HepG2 (cell line): Measurements from ENCODE around the gene PPP1R12C. TPM values are rescaled to one million over a fixed set of nuclear protein-coding genes. Genes with fewer than 3 reads are reported as not detected.

Experiments used
- ATAC-seq: fragments of 200-7000 bp; cut with Tn5 transposase; 3 replicates; pipeline ENCODE4 v1.9.1; 2020; ENCODE audit warnings: mild to moderate bottlenecking, moderate library complexity
- BruUV-seq: library from RNA; stranded (reverse); fragments of 400-500 nt; replicated peaks from 2 replicates; lab custom pipeline; 2021; lab: Mats Ljungman, UMichigan
- CTCF ChIA-PET: fragments of 300-600 bp; formaldehyde crosslinking; extraction: SDS; loops from one replicate; lab custom pipeline; 2021; ENCODE audit warnings: low total read pairs, inconsistent platforms, low intra/inter-chr PET ratio; lab: Yijun Ruan, JAX
- POLR2A ChIA-PET: fragments of 350-600 bp; sonication (Branson Sonifier 250); formaldehyde crosslinking; loops from one replicate; lab custom pipeline; 2020; ENCODE audit warnings: antibody characterized with exemption, inconsistent platforms; lab: Yijun Ruan, JAX
- DNase-seq: peaks from one replicate; pipeline ENCODE4 v3.0.0-alpha.2; 2015; ENCODE audit warnings: low spot score
- FAIRE-seq: peaks from 3 replicates; lab custom pipeline; 2011; peaks lifted over from hg19 to GRCh38; lab: Jason Lieb, UNC
- H2AFZ ChIP-seq: one replicate; pipeline ENCODE4 v1.6.1; 2011; ENCODE audit warnings: low read length, inconsistent platforms
- H3K27ac ChIP-seq: fragments of 300-600 bp; 3 replicates; pipeline ENCODE4 v1.8.0; 2011; ENCODE audit warnings: mixed run types, mild to moderate bottlenecking, mixed read lengths, low read length, inconsistent platforms; ENCODE audit not compliant: insufficient read depth; ENCODE audit errors: extremely low read length
- H3K27me3 ChIP-seq, 2 experiments: fragments of 200-600 bp in 1 of 2; 2 replicates in 1 of 2; 3 replicates in 1 of 2; pipeline versions ENCODE4 v1.6.0 to v1.8.0; 2011; ENCODE audit warnings: low read length in 2 of 2, mild to moderate bottlenecking in 2 of 2, moderate library complexity in 2 of 2, inconsistent platforms in 1 of 2; ENCODE audit not compliant: insufficient read depth in 2 of 2, control insufficient read depth in 1 of 2
- H3K36me3 ChIP-seq, 2 experiments: fragments of 200-600 bp in 1 of 2; replicated peaks in 1 of 2; 2 replicates in 1 of 2; 3 replicates in 1 of 2; pipeline versions ENCODE4 v1.5.1 to v1.8.0; 2011; ENCODE audit warnings: low read length in 2 of 2, inconsistent platforms in 1 of 2; ENCODE audit not compliant: insufficient read depth in 2 of 2, control insufficient read depth in 1 of 2
- H3K4me1 ChIP-seq: 2 replicates; pipeline ENCODE4 v1.5.1; 2012; ENCODE audit warnings: low read length, inconsistent platforms; ENCODE audit not compliant: insufficient read depth
- H3K4me2 ChIP-seq: 2 replicates; pipeline ENCODE4 v1.6.0; 2011; ENCODE audit warnings: low read depth, low read length, inconsistent platforms
- H3K4me3 ChIP-seq, 3 experiments: fragments of 200-600 bp in 1 of 3; sonication (generic), shearing (Covaris generic) in 1 of 3; replicated peaks in 1 of 3; 2 replicates each; pipeline ENCODE4 v1.5.1; 2011 to 2016; ENCODE audit warnings: low read length in 3 of 3, inconsistent platforms in 2 of 3, low read depth in 2 of 3, mild to moderate bottlenecking in 2 of 3, control low read depth in 1 of 3, mixed read lengths in 1 of 3; ENCODE audit not compliant: insufficient read depth in 1 of 3
- H3K79me2 ChIP-seq: one replicate; pipeline ENCODE4 v1.6.1; 2011; ENCODE audit warnings: low read length, inconsistent platforms; ENCODE audit not compliant: insufficient read depth
- H3K9ac ChIP-seq: 2 replicates; pipeline ENCODE4 v1.6.0; 2011; ENCODE audit warnings: mild to moderate bottlenecking, low read depth, low read length, inconsistent platforms; ENCODE audit not compliant: insufficient read depth
- H3K9me3 ChIP-seq: 2 replicates; pipeline ENCODE4 v1.5.1; 2012; ENCODE audit warnings: mild to moderate bottlenecking, low read length
- H4K20me1 ChIP-seq: 2 replicates; pipeline ENCODE4 v1.6.0; 2011; ENCODE audit warnings: inconsistent platforms, mild to moderate bottlenecking, low read length, moderate library complexity; ENCODE audit not compliant: insufficient read depth
- ARID2 ChIP-seq: sonication (generic); formaldehyde crosslinking; IDR thresholded peaks from 2 replicates; pipeline ENCODE4 v1.8.1; 2022; ENCODE audit warnings: mild to moderate bottlenecking, missing genetic modification reagents, borderline replicate concordance
- DNMT3B ChIP-seq: conservative IDR thresholded peaks from 2 replicates; pipeline ENCODE4 v1.6.1; 2016; ENCODE audit warnings: missing biosample characterization, control low read depth
- ETV5 ChIP-seq: IDR thresholded peaks from 2 replicates; pipeline ENCODE4 v1.6.1; 2018; ENCODE audit warnings: missing biosample characterization, missing genetic modification reagents, inconsistent platforms, borderline replicate concordance
- ETV6 ChIP-seq: sonication (generic); formaldehyde crosslinking; conservative IDR thresholded peaks from 2 replicates; pipeline ENCODE4 v1.4.0; 2020; ENCODE audit warnings: missing genetic modification reagents
- GATAD2A ChIP-seq: IDR thresholded peaks from 2 replicates; pipeline ENCODE4 v1.6.1; 2016
- HNRNPL ChIP-seq: fragments of 200-400 bp; formaldehyde crosslinking; IDR thresholded peaks from 2 replicates; pipeline ENCODE4 v1.6.1; 2017; ENCODE audit warnings: mild to moderate bottlenecking, low read depth, low read length
- MIXL1 ChIP-seq: IDR thresholded peaks from 2 replicates; pipeline ENCODE4 v1.6.1; 2016
- MXD4 ChIP-seq: IDR thresholded peaks from 2 replicates; pipeline ENCODE4 v1.6.1; 2016; ENCODE audit warnings: mild to moderate bottlenecking, missing biosample characterization, missing genetic modification reagents
- RFX3 ChIP-seq: IDR thresholded peaks from 2 replicates; pipeline ENCODE4 v1.6.1; 2016; ENCODE audit warnings: missing biosample characterization, missing genetic modification reagents
- SIN3A ChIP-seq: IDR thresholded peaks from 2 replicates; pipeline ENCODE4 v1.6.1; 2011; ENCODE audit warnings: low read depth, mild to moderate bottlenecking, control low read depth, low read length, borderline replicate concordance
- SUZ12 ChIP-seq: fragments of 150-350 bp; IDR thresholded peaks from 2 replicates; pipeline ENCODE4 v1.6.1; 2014; ENCODE audit warnings: low read depth, low read length
- TBL1XR1 ChIP-seq: fragments of 150-350 bp; IDR thresholded peaks from 2 replicates; pipeline ENCODE4 v1.6.1; 2014; ENCODE audit warnings: borderline replicate concordance, low read length; ENCODE audit not compliant: partially characterized antibody
- ZFAT ChIP-seq: sonication (generic); formaldehyde crosslinking; conservative IDR thresholded peaks from 2 replicates; pipeline ENCODE4 v1.8.1; 2023; ENCODE audit warnings: missing genetic modification reagents, inconsistent platforms
- ZNF138 ChIP-seq: sonication (generic); formaldehyde crosslinking; IDR thresholded peaks from 2 replicates; pipeline ENCODE4 v1.5.0; 2020; ENCODE audit warnings: mild to moderate bottlenecking, low read depth, missing genetic modification reagents
- ZNF367 ChIP-seq: sonication (generic); formaldehyde crosslinking; IDR thresholded peaks from 2 replicates; pipeline ENCODE4 v1.4.0; 2020; ENCODE audit warnings: missing genetic modification reagents, borderline replicate concordance
- ZNF644 ChIP-seq: IDR thresholded peaks from 2 replicates; pipeline ENCODE4 v1.6.1; 2016; ENCODE audit warnings: low read depth
- WGBS: methylation state at CpG from one replicate; pipeline ENCODE4 v1.1.6; 2017; ENCODE audit warnings: low lambda C conversion rate; 5-methylcytosine and 5-hydroxymethylcytosine counted together
- in situ Hi-C: cut with HindIII; loops from 2 replicates; pipeline ENCODE4 v1.10.0; 2017; ENCODE audit warnings: low pct_unique_long_range_greater_than_20kb; ENCODE audit not compliant: extremely low pct_ligation_motif_present
- intact Hi-C: fragments of 100-400 bp; cut with micrococcal nuclease; formaldehyde crosslinking; loops from one replicate; pipeline ENCODE4 v1.10.0; 2022; ENCODE audit not compliant: unreplicated experiment
- polyA plus RNA-seq, 8 experiments: library from polyadenylated mRNA; depleted of rRNA in 3 of 8; stranded (reverse) in 7 of 8; unstranded in 1 of 8; fragments of >200 nt; fragmentation: Illumina TruSeq in 4 of 8; extraction: Trizol in 4 of 8; gene quantifications; 2 replicates each; pipeline versions ENCODE4 v1.2.1 to v1.2.3, GENCODE V29; 2011 to 2016; ENCODE audit warnings: low read depth in 4 of 8, missing spikeins in 1 of 8, mixed read lengths in 1 of 8; ENCODE audit not compliant: insufficient read depth in 1 of 8
- total RNA-seq, 5 experiments: library from RNA; depleted of rRNA; stranded (reverse); fragments of >200 nt; fragmentation: Illumina TruSeq; extraction: Trizol; gene quantifications; 2 replicates each; pipeline ENCODE4 v1.2.3, GENCODE V29; 2016; ENCODE audit warnings: low read depth in 1 of 5
- TF ChIP-seq, protein P1 (sequence below): sonication (generic); formaldehyde crosslinking; IDR thresholded peaks from 2 replicates; pipeline ENCODE4 v1.8.0; 2023; ENCODE audit warnings: mild to moderate bottlenecking, missing genetic modification reagents
- TF ChIP-seq, protein P2 (sequence below): sonication (generic); formaldehyde crosslinking; IDR thresholded peaks from 2 replicates; pipeline ENCODE4 v1.4.0; 2020; ENCODE audit warnings: low read depth, mild to moderate bottlenecking, missing genetic modification reagents
- TF ChIP-seq, protein P3 (sequence below): sonication (generic); formaldehyde crosslinking; IDR thresholded peaks from 2 replicates; pipeline ENCODE4 v1.4.0; 2020; ENCODE audit warnings: mild to moderate bottlenecking, missing genetic modification reagents
- TF ChIP-seq, protein P4 (sequence below): IDR thresholded peaks from 2 replicates; pipeline ENCODE4 v1.6.1; 2012; ENCODE audit warnings: inconsistent platforms

Gene PPP1R12C
- total and polyA plus RNA-seq, 2 of the 13 experiments (the other 11 are each of a cell fraction or from before 2014, with no cell fraction given): 29.7 to 30.3 TPM

DNA sequence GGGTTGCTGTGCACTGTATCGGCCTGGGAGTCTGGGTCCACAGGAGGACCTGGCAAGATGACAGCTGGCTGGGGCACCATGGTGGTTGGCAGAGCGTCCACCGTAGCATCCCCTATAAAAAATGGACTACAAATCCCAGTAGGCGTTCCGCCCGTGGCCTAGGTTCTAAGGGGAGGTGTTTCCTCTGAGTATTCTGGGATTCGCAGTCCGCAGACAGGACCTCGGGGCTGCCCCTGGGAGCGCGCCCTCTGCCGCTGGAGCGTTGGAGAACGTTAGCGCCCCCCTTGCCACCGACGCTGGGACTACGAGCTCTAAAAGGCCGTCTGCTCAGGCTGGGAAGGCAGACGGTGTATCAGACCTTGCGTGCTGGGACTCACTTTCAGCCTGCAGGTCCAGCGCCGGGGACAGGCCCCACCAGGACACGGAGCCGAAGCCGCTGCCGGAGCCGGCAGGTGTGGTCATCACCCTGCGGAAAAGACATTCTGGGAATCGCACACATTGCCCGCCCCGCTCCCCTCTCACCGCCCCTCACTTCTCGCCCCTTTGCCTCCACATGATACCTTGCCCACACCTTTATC is 48.6 kb upstream of the PPP1R12C start (continued):
- TF ChIP-seq, protein P1, sequence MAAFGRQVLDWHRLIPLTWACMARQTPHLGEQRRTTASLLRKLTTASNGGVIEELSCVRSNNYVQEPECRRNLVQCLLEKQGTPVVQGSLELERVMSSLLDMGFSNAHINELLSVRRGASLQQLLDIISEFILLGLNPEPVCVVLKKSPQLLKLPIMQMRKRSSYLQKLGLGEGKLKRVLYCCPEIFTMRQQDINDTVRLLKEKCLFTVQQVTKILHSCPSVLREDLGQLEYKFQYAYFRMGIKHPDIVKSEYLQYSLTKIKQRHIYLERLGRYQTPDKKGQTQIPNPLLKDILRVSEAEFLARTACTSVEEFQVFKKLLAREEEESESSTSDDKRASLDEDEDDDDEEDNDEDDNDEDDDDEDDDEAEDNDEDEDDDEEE (CRISPR knock-in tag): peak; percentile 65; the same call in 1 of the 2 replicates
- TF ChIP-seq ZFAT (CRISPR knock-in tag) (no peak), HNRNPL (0 out of 2 replicates have a peak, but pooled peaks have one; percentile 41), GATAD2A (CRISPR knock-in tag) (no peak)
- TF ChIP-seq, all 625 proteins: peak for 88

DNA sequence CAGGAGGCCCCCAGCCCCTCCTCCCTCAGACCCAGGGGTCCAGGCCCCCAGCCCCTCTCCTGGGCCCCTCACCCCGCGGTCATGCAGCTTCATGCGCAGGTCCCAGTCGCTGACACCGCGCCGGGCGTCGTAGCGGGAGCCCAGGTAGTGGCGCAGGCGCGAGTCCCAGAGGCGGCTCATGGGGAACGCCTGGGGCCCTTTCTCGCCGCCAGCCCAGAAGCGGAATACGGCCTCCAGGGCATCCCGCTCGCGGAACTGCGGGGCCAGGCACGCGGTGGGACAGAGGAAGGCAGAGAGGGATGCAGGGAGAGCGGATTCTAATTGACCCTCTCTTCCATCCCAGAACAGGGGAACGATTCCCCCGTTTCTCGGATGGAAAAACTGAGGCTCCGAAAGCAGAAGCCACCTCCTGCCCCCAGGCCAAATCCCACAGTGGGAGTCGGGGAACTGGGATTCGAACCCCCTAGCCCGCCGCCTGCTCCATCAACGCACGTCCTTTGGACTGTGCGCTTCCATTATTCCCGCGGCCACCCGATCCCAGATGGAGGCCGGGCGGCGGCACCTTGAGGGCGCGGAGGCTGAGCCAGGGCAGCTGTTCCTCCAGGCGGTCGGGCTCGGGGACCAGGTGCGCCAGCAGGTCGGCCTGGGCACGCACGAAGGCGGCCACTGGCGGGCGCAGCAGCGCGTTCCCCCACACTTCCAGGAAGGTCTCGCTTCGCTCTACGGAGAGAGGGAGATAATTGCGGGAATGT is 44.3 kb upstream of the PPP1R12C start:
- in situ Hi-C loops (no loop called here), intact Hi-C loops (loop anchor here (2.0 kb wide), 1 partner anchor 21 kb away; no protein-coding TSS in a partner anchor)
- POLR2A ChIA-PET: no interaction called here
- no peaks in the 10 kb centered on the region for H4K20me1 ChIP-seq
- FAIRE-seq (no peak), DNase-seq (no peak), ATAC-seq (no peak)
- H3K4me3 ChIP-seq: no peak overlapping the region
- BruUV-seq: no TSS peak
- no peak overlapping the region for H3K27ac ChIP-seq
- H3K9ac ChIP-seq: no peak overlapping the region
- CTCF ChIA-PET: no interaction called here
- H3K27me3 ChIP-seq: peaks cover 0 to 31% of the 10 kb centered on the region in 2 experiments; a peak in 2 of 5 replicates
- no peak overlapping the region for H2AFZ ChIP-seq
- H3K79me2 ChIP-seq: no peaks in the 10 kb centered on the region
- peaks cover 16% of the 10 kb centered on the region for H3K4me1 ChIP-seq
- 79% methylated on average over 35 of the region's 61 CpGs for WGBS
- H3K9me3 ChIP-seq: no peaks in the 10 kb centered on the region
- H3K4me2 ChIP-seq: no peak overlapping the region
- no peaks in the 10 kb centered on the region for H3K36me3 ChIP-seq
- no peak for TF ChIP-seq MIXL1 (CRISPR knock-in tag)
- no peak for TF ChIP-seq ZNF644
- TF ChIP-seq, protein P2, sequence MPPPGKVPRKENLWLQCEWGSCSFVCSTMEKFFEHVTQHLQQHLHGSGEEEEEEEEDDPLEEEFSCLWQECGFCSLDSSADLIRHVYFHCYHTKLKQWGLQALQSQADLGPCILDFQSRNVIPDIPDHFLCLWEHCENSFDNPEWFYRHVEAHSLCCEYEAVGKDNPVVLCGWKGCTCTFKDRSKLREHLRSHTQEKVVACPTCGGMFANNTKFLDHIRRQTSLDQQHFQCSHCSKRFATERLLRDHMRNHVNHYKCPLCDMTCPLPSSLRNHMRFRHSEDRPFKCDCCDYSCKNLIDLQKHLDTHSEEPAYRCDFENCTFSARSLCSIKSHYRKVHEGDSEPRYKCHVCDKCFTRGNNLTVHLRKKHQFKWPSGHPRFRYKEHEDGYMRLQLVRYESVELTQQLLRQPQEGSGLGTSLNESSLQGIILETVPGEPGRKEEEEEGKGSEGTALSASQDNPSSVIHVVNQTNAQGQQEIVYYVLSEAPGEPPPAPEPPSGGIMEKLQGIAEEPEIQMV (CRISPR knock-in tag): no peak
- no peak for TF ChIP-seq ARID2 (CRISPR knock-in tag)
- TF ChIP-seq, protein P3, sequence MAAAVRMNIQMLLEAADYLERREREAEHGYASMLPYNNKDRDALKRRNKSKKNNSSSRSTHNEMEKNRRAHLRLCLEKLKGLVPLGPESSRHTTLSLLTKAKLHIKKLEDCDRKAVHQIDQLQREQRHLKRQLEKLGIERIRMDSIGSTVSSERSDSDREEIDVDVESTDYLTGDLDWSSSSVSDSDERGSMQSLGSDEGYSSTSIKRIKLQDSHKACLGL: no peak
- TF ChIP-seq DNMT3B (CRISPR knock-in tag): no peak
- no peak for TF ChIP-seq RFX3 (CRISPR knock-in tag)
- no peak for TF ChIP-seq SUZ12
- TF ChIP-seq ZNF138 (CRISPR knock-in tag): no peak
- TF ChIP-seq, protein P4, sequence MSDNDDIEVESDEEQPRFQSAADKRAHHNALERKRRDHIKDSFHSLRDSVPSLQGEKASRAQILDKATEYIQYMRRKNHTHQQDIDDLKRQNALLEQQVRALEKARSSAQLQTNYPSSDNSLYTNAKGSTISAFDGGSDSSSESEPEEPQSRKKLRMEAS: no peak
- no peak for TF ChIP-seq TBL1XR1
- no peak for TF ChIP-seq MXD4 (CRISPR knock-in tag)
- TF ChIP-seq ZNF367: no peak
- TF ChIP-seq ETV5: no peak
- no peak for TF ChIP-seq SIN3A
- TF ChIP-seq ETV6 (CRISPR knock-in tag): no peak
